HS-5 (cell line): ENCODE measurements around the gene ZNF839.
A peak's percentile ranks its signal among the peaks of the same experiment; 100 is the strongest.
"Not testable (repeated sequence)": the region's sequence is repeated elsewhere in the genome, so short reads cannot be mapped to it uniquely, and the experiment has no call there.

Source experiments
- DNase-seq: peaks from one replicate; pipeline ENCODE4 v3.0.0-alpha.2; 2012; ENCODE audit warnings: low read depth

Gene ZNF839

DNA sequence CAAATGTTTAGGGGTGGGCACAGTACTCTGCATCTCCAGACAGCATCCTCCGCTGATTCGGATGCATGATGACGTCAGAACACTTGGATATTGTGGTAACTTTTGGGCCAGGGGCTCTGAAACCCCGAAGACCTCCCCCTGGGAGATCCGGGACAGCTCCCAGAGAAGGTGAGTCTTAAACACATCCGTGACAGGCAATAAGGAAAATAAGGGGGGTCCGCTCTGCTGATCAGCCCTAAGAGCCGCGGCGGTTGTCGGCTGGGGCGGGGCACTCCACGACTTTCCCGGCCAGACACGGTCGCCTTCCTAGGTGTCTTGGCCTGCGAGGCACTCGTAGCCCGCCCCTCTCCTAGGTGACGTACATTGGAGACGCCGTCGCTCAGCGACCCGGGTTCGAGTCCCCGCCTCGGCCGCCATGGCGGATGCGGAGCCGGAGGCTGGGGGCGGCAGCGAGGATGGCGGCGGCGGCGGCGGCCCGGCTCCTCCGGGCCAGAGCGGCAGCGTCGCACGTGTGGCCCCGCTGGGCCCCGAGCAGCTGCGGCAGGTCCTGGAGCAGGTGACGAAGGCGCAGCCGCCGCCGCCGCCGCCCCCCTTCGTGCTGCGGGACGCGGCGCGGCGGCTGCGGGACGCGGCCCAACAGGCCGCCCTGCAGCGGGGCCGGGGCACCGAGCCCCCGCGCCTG is at the start of gene ZNF839:
TSS of gene ZNF839 (plus strand) at position 396 of the 682 bp plus-strand sequence. CDS start at position 416, 20 bp downstream.
- no peak for DNase-seq

GRCh38 chr14:102272392-102272791 is 47.2 kb upstream of the ZNF839 start:
- DNase-seq, result peak; percentile 54

- no peak for DNase-seq
These were observed 43.7 kb upstream of the ZNF839 start for GRCh38 chr14:102275866-102276265.

DNA sequence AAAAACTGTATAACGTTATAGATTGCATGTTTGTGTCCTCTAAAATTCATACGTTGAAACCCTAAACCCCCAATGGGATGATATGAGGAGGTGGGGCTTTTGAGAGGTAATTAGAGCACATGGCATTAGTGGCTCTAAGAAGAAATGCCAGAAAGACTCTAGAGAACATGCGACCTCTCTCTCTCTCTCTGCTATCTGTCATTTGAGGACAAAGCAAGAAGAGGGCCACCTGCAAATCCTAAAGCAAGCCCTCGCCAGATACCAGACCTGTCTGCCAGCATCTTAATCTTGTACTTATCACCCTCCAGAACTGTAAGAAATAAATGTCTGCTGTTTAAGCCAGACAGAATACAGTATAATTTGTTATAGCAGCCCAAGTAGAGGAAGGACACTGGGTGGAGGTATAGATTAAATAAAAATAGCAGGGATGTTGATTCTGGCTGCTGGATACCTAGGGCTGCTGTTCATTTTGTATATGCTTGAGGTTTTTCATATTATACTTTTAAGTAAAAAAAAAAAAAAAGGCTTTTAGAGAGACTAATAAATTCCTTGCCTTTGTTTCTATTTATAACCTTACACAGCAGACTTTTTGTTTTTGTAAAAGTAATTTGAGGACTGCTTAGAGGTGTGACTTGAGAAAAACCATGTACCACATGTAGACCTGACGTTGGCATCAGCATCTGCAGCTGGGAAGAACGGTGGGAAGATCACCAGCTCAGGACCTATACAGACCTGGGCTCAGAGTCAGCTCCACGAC is 41.5 kb upstream of the ZNF839 start:
- no peak for DNase-seq

DNA sequence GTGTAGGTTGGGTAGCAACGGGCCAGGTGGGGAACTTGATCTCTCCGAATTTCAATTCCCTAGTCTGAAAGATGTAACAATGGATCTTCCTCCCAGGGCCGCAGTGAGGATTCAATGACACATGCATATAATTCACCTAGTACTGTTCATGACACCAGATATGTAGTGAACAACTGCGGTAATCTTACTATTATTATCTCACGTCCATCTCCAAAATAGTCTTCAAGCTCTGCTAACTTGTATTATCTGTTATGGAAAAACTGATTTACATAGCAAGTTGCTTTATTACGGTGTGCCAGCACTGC is 41.0 kb upstream of the ZNF839 start:
- no peak for DNase-seq

DNA sequence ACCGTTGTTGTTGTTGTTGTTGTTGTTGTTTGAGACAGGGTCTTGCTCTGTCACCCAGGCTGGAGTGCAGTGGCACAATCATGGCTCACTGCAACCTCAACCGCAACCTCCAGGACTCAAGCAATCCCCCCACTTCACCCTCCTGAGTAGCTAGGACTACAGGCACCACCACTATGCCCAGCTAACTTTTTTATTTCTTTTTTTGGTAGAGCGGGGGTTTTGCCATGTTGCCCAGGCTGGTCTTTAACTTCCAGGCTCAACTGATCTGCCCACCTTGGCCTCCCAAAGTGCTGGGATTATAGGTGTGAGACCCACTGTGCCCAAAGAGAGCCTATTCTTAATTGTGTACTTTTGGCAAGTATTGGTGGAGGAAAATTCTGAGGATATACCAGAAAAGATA is 40.3 kb upstream of the ZNF839 start:
- DNase-seq, result no peak

DNA sequence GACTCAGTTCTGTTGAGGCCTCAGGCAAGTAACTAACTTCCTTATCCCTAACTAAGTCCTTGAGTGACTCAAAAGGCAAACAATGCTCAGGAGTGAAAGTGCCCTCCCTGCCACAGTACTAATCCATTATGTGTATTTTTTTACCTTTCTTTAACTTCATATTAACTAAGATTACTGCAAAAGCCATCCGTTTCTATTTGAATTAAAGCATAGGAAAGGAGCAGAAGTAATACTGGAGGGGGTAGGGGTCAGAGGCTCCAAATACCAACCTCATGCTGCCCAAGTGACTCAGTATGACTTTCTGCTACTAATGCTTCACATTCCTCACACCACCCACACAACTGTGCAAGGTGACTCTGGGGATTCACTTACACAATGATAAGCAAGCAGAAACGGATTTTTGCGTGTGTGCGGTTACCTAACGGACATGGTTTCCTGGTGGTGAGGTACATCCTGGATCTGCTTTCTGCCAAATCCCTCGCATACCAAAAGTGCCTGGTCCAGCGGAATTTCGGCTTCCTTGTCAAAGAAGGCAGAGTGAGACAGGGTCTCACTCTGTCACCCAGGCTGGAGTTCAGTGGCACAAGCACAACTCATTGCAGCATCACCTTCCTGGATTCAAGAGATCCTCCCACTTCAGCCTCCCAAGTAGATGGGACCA is 39.7 kb upstream of the ZNF839 start:
- DNase-seq, result peak; percentile 99

DNA sequence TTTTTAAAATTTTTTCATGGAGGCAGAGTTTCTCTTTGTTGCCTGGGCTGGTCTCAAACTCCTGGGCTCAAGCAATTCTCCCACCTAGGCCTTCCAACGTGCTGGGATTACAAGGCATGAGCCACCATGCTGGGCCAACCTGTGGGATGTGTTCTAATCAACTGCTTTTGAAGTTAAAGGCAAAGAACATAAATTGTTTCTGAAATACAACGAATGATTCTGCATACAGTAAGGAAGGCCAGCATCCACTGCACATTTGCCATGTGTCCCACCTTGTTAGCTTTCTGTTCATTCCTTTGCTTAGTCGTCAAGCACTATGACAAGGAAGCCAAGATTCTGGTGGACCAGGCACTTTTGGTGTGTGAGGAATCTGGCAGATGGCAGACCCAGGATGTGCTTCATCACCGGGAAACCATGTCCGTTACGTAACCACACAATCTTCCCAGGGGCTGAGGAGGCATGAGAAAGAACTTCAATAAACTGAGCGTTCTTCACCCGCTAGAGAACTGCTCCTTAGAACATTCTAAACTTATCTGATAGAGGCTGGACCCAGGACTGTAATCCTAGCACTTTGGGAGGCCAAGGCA is 39.1 kb upstream of the ZNF839 start:
- peak; percentile 97 for DNase-seq

DNA sequence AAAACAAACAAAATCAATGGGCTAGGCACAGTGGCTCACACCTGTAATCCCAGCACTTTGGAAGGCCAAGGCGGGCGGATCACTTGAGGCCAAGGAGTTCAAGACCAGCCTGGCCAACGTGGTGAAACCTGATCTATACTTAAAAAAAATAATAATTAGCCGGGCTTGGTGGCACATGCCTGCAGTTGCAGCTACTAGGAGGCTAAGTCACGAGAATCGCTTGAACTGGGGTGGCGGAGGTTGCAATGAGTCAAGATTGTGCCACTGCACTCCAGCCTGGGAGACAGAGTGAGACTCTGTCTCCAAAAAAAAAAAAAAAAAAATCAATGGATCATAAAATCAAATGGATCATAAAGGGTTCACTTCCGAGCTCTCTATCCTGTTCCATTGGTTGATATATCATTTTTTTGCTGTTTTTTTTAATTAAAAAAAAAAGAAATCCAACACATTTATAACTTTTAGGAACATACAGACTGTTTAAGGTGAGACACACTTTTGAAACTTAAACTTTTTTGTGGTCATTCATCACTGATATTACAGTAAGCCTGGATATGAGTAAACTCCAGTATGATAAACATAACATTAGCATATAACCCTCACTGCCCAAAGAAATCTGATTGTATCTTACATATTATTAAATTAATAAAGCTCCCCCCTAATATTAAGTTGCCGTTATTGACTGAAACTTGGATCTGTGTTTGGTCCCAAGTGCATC is 36.6 kb upstream of the ZNF839 start:
- no peak for DNase-seq

DNA sequence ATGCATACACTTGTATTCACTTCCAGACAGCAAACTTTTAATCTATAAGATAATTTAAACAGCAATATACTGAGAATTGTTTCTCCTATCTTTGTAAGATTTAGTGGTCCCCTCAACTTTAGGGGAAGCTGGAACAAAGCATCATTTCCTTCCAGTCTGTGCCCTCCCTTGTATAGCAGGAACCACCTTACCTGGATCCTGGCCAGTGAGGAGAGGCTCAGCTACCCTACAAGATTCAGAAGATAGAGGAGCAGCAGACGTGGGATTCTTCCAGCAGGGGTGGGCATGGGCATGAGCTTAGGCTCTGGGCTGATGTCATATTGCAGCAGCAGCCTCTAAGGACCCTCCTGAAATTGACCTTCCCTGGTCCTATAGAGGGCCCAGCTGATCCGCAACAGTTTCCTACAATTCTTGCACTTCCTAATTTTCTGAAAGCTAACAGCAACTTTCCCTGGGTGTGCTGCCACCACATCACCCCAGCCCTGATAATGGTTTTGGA is 35.9 kb upstream of the ZNF839 start:
- DNase-seq, result no peak

GRCh38 chr14:102285106-102285505 is 34.4 kb upstream of the ZNF839 start:
- DNase-seq, result no peak

DNA sequence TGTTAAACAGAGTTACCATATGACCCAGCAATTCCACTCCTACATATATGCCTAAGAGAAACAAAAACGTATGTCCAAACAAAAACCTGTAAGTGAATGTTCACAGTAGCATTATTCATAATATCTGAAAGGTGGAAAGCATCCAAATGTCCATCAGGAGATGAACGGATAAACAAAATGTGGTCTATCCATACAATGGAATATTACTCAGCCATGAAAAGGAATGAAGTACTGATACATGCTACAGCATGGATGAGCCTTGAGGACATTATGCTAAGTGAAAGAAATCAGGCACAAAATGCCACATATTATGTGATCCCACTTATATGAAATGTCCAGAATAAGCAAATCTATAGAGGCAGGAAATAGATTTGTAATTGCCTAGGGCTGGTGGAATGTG is 31.4 kb upstream of the ZNF839 start:
- no peak for DNase-seq

GRCh38 chr14:102292441-102292840 is 27.1 kb upstream of the ZNF839 start:
- DNase-seq, result no peak

GRCh38 chr14:102293781-102294180 is 25.8 kb upstream of the ZNF839 start:
- no peak for DNase-seq

GRCh38 chr14:102295270-102295669 is 24.3 kb upstream of the ZNF839 start:
- DNase-seq, result no peak

DNA sequence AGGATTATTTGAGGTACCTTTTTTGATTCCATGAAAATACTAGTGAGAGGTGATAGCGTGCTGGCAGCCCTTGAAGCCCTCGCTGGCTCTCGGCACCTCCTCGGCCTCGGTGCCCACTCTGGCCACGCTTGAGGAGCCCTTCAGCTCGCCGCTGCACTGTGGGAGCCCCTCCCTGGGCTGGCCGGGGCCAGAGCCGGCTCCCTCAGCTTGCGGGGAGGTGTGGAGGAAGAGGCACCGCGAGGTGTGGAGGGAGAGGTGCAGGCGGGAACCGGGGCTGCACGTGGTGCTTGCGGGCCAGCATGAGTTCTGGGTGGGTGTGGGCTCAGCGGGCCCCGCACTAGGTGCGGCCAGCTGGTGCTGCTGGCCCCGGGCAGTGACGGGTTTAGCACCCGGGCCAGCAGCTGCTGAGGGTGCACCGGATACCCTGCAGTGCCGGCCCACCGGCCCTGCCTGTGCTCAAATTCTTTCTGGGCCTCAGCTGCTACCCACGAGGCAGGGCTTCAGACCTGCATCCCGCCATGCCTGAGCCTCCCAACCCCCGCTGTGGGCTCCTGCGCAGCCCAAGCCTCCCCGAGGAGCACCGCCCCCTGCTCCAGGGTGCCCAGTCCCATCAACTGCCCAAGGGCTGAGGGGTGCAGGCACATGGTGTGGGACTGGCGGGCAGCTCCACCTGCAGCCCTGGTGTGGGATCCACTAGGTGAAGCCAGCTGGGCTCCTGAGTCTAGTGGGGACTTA is 21.9 kb upstream of the ZNF839 start:
- no peak for DNase-seq

GRCh38 chr14:102298303-102299070 is 21.1 kb upstream of the ZNF839 start:
- not testable (repeated sequence) for DNase-seq

DNA sequence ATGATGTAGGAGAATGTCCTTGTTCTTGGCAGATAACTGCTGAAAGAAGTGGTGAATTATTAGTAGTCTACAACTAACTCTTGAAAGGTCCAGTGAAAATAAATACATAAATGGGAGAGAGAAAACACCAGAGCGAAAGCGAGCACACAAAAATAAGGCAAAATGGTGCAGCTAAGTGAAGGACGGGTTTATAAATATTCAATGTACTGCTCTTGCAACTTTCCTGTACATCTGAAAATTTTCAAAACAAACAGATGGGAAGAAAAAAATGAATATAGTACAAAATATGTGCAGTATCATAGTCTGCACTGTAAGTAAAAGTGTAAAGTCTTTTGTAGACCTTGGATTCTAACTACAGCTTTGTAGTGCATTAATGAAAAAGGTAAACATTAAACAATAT is 15.9 kb upstream of the ZNF839 start:
- DNase-seq, result no peak

GRCh38 chr14:102304611-102305506 is 14.7 kb upstream of the ZNF839 start, which contains the start of gene MOK:
Gene MOK (minus strand): TSS chr14:102305164. CDS start chr14:102304968, 196 bp downstream.
- DNase-seq, result peak; percentile 84
